Fibroblast of gingiva (primary cell): ENCODE results near the gene ATE1.

Experiments used
- DNase-seq: peaks from one replicate; pipeline ENCODE4 v3.0.0-alpha.2; 2011; ENCODE audit warnings: low read depth

Gene ATE1

DNA sequence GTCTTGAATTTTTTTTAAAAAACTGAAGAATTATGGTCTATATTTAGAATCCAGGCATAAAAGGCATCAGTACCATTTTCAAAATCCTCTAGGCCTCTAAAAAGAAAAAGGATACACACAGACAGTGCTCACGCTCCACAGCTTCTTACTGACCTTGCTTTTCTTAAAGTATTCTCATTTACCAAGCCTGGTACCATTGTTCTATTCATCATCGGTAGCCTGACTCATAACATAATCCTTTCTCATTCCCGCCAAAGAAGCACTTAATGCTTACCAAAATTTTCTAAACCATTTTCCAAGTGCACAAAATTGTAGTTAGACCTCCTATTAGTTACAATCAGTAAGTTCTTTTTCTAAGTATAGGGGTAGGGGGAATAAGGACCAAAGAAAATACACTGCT, 54.6 kb downstream of the ATE1 start:
- DNase-seq = no peak

- no peak for DNase-seq
These were observed 57.4 kb downstream of the ATE1 start for GRCh38 chr10:121870413-121870812.

DNA sequence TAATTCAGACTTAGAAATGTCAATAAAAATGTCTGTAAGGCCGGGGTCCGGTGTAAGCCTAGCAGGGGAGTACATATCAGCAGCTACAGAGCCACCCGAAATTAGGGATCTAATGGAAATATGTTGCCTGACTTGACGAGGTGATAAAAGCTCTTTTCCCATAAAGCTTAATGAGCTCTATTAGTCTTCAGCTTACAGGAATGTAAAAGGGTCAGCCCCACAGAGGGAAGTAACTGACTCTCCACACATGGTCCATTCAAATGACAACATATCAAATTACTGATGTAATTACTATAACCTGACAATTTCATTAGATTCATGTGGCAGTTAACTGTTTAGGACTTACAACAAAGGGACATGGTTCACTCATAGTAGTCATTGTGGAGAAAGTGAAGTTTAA, 62.3 kb downstream of the ATE1 start:
- DNase-seq = no peak

DNA sequence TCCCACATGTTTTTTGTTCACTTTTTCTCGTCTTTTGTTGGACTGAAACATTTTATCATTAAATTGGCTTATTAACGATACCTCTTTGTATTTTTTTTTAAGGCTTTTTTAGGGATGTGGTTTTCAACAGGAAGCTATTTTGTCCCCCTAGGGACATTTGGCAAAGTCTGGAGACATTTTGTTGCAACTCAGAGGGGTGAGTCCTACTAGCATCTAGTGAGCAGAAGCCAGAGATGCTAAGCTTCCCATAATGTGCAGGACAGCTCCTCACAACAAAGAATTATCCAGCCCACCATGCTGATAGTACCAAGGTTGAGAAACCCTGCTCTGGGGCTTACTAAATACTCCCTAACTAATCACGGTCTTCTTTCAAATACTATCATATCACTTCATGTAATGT, 63.2 kb downstream of the ATE1 start:
- no peak for DNase-seq

- DNase-seq = no peak
These were observed 63.7 kb downstream of the ATE1 start for GRCh38 chr10:121864168-121864567.

DNA sequence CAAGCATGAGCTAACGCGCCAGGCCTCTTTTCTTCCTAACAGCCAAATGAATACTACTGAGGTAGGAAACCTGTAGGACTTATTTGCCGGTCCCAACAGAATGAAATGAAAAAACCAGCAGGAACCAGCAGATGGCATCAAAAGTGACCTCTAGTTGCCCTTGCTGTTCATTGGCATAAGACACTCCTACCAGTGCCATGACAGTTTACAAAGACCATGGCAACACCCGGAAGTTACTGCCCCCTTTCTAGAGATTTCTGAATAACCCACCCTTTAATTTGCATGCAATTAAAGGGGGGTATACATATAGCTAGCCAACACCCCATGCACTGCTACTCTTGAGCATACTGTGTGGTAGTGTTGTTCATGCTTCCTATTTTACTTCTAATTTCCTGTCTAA, 65.2 kb downstream of the ATE1 start:
- no peak for DNase-seq

GRCh38 chr10:121862042-121862441, 65.8 kb downstream of the ATE1 start:
- no peak for DNase-seq

- DNase-seq = no peak
These were observed 67.0 kb downstream of the ATE1 start for GRCh38 chr10:121860810-121861209.

- no peak for DNase-seq
These were observed 72.9 kb downstream of the ATE1 start for GRCh38 chr10:121854809-121855445.

- no peak for DNase-seq
These were observed 73.9 kb downstream of the ATE1 start for GRCh38 chr10:121853950-121854349.

- DNase-seq = no peak
These were observed 76.0 kb downstream of the ATE1 start for GRCh38 chr10:121851786-121852185.

GRCh38 chr10:121848082-121848481, 79.7 kb downstream of the ATE1 start:
- DNase-seq = no peak

- DNase-seq = no peak
These were observed 81.3 kb downstream of the ATE1 start for GRCh38 chr10:121846555-121846954.

- no peak for DNase-seq
These were observed 82.6 kb downstream of the ATE1 start for GRCh38 chr10:121845044-121845784.

DNA sequence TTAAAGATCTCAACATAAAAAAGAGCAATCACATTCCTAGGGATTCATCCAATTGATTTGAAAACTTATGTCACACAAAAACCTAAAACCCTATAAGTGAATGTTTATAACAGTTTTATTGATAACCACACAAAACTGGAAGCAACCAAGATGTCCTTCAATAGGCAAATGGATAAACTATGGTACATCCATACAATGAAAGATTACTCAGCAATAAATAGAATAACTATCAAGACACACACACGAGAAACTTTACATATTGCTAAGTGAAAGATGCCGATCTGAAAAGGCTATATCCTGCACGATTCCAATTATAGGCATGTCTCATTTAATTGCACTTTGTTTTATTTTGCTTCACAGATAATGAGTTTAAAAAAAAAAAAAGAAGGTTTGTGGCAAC, 83.3 kb downstream of the ATE1 start:
- DNase-seq = no peak

DNA sequence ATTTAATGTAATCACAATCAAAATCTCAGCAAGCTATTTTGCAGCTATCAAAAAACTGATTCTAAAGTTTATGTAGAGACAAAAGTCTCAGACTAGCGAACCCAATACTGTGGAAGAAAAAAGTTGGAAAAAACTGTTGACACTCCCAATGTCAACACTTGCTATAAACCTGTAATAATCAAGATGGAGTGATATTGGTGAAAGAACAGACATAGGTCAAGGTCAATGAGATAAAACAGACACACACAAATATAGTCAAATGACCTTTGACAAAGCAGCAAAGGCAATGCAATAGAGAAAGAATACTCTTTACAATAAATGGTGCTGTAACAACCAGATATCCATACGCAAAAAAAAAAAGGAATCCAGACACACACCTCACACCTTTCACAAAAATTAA, 84.5 kb downstream of the ATE1 start:
- no peak for DNase-seq

DNA sequence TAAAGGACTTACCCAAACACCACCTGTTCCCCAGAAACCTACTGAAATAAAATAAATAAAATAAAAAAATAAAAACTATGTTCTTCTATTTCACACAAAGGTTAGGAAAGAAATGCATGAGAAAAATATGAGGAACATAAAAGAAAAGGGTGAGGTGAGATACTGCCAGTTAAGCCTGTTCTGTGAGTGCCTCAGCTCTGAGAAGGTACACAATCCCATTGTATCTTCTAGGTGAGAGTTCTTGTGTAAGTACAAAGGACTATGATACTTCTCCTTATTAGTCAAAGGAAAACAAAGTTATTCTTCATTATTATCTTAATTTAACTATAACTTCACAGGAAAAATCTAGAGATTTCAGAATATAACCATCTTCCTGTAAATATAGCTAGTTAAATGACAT, 86.0 kb downstream of the ATE1 start:
- DNase-seq = no peak

GRCh38 chr10:121838931-121839330, 88.9 kb downstream of the ATE1 start:
- no peak for DNase-seq

- no peak for DNase-seq
These were observed 89.7 kb downstream of the ATE1 start for GRCh38 chr10:121838149-121838548.

- DNase-seq = no peak
These were observed 91.7 kb downstream of the ATE1 start for GRCh38 chr10:121836171-121836570.

- DNase-seq = no peak
These were observed 92.5 kb downstream of the ATE1 start for GRCh38 chr10:121835376-121835775.

DNA sequence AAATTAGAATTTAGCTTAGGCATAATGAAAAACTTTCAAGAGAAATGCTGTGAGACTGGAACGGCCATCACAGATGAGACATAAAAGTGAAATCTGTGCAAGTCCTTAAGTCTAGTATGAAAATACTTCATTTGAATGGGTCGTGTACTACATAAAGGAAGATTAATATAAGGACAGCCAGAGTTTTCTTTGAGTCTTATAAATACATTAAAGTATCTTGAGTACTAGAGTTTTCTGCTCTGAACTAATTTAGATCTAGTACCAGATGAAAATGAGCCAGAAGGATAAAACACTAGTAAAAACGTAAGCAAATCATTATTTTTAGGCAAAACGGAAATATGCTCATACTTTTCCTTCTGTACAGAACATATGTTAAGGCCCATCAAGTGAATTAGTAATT, 93.1 kb downstream of the ATE1 start:
- no peak for DNase-seq

DNA sequence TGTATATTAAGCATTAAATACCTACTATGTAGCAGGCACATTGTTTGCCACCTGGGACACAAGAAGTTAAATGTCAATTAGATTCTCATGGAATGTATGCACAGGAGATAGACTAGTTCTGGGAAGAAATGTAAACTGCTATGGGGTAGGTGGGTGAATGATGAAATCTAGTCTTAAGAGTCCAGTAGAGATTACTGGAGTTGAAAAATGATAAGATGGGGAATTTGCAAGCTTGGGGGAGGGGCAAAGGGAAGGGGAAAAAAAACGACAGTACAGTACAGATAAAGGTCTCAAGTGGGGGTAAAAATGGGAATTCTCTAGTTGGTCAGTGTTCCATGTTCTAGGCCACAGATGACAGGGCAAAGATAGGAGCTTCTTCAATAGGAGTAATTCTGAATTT, 94.4 kb downstream of the ATE1 start:
- no peak for DNase-seq

GRCh38 chr10:121832647-121833046, 95.2 kb downstream of the ATE1 start:
- DNase-seq = no peak
